NCI-H2081 treated with DMSO at 0.1 percent for 48 hours (cell line): ENCODE results near the gene TMEM125.

Experiments used
- DNase-seq: peaks from one replicate; lab custom pipeline; 2025; lab: John Stamatoyannopoulos, UW

Gene TMEM125

GRCh38 chr1:43247256-43247921 lies 22.4 kb upstream of the TMEM125 start:
- DNase-seq, result no peak

DNA sequence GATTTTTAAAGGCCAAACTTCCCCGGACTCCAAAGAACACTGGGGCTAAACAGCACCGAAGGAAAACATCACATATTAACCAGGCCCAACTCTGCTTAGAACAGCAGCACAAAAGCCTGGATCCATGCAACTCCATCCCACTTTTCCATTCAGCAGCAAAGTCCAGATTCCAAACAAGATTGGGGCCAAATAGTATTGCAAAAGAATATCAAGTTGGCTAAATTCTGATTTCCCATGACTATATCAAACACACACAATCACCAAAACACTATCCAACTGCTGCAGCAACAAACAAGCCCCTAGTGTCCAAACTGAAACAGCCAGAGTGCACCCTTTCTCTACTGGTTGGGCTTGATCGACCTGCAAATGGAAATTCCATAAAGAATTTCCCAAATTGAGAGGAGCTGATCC lies 19.4 kb upstream of the TMEM125 start:
- DNase-seq, result no peak

DNA sequence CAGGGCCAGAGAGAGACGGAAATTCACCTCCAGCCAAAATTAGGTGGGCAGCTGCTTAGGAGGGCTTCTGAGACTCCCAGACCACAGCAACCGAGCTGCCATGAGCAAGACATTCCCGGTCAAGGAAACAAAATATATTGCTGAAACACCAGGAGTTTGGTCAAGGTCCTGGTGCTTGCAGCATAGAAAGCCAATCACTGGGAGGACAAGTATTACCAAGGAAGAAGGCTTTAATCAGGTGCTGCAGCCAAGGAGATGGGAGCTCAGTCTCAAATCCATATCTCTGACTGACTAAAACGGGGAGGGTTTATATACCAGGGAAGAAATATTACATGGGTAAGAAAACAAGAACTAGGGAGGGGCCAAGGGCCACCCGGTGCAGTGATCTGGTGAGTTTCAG lies 18.8 kb upstream of the TMEM125 start:
- no peak for DNase-seq

DNA sequence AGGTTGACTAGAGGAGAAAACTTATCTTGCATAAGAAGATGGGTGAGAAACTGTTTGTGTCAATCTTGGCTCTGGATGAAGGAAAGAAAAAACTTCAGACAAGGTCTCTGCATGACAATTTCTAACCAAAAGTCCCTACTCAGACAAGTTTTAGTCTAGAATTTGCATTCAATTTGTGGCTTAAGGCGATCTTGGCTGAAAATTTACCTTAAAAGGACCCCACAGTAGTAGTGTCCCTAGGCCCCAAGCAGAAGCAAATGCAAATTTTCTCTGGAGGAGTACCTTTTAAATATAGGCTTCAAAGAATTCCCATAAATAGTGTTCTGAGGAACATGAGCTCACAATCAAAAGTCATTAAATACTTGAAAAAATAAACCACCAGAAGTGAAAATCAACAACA lies 17.6 kb upstream of the TMEM125 start:
- no peak for DNase-seq

DNA sequence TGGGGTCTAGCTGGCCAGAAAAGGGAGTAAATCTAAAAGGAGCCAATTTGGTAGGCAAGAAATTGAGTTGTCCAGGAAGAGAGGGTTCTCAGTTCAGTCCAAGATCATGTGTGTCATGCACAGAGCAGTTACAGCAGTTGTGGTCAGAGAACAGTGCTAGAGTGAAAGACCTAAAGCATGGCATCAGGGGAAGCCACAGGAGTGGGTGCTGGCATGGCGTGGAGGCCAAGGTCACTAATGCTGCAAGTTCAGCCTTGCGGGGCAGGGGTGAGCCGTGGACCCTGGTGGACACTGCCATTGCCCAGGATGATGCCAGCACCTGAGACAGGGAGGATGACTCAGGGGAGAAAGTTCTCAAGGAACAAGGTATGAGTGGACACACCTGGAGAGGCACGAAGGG lies 16.6 kb upstream of the TMEM125 start:
- DNase-seq, result no peak

- DNase-seq, result no peak
Measured at GRCh38 chr1:43253876-43254275, 15.9 kb upstream of the TMEM125 start.

DNA sequence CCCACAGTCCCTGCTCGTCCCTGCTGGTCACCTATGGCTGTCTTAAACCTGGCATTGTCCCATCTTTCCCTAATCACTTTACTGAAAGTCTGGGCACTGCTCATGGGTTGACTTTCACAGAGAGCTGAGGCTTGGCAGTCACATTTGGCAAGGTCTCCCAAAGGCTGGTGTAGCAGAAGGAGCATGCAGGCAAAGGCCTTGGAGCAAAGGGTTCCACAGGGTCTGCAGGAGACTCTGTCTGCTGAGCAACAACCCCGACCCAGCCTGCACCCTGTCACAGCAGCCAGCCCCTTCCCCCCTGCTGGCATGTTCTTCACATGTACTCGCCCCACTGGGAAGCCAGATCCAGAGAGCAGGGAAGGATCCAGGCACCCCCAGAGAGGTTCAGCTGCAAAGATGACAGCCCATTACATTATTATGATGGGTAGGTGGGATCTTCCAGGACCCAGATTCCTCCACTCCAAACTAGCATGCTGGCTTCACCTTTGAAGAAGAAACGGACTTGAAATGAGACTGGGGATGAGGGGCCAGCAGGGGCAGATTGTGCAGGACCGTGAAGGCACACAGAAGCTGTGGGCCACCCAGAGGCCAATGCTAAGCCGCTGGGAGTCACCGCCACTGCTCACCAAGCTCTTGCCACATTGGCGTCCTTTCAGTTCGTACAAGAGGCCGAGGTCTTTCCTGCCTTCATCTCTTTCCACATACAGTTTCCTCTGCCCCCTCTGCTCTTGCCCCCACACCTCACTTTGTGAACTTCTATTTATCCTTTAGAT lies 14.2 kb upstream of the TMEM125 start:
- no peak for DNase-seq

DNA sequence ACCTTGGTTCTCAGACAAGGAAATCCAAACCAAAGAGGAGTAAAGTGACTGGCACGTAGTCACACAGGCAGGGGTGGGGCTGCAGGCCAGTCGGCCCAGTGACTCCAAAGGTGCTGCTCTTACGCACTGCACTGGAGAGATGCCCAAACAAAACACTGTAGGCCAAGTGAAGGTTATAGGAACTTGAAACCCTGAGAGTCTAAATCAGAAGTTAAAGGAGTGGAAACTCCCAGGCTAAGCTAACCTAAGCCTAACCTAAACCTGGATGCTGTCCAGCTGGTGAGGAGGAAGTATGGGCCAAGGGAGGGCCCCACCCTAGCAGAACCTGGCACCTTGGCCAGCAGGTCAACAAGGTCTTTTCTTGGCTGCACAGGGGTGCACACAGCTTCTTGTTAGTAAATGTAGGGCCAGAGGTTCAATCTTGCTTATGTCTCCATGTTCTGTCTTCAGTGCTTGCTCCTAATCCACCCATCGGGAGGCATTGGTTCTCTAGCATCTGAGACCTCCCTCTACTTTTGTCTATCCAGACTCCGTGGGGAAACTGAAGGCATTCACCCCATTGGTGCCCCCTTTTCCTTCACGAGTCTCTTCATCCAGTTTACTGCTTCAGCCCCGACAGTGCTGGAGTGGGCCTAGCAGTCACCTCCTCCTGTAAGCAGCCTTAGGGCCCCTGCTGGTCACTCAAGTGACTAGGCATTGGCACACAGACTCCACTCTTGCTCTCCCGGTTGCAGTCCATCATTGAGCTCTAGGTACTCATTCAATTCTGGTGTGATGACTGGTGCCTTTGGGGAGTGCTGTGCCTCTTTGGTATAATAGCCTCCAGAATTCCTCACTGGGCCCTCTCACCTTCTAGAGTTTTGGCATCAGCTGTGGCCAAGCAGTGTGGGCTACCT lies 12.9 kb upstream of the TMEM125 start:
- no peak for DNase-seq

- DNase-seq, result no peak
Measured at GRCh38 chr1:43258370-43258769, 11.4 kb upstream of the TMEM125 start.

DNA sequence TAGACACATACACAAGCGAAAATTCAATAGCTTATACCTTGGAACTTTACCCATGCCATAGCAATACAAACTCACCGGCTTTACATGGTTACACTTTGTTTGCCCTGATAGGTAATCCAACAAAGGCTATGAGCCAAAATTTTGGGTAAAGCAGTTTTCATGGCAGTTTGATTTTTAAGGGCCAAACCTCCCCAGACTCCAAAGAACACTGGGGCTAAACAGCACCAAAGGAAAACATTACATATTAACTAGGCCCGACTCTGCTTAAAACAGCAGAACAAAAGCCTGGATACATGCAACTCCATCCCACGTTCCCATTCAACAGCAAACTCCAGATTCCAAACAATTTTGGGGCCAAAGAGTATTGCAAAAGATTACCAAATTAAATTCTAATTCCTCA lies 4.4 kb upstream of the TMEM125 start:
- DNase-seq, result no peak

GRCh38 chr1:43266881-43267280 lies 2.9 kb upstream of the TMEM125 start:
- DNase-seq, result no peak

GRCh38 chr1:43267291-43267805 lies 2.4 kb upstream of the TMEM125 start:
- no peak for DNase-seq

- DNase-seq, result no peak
Measured at GRCh38 chr1:43267818-43268425, 1.9 kb upstream of the TMEM125 start.

DNA sequence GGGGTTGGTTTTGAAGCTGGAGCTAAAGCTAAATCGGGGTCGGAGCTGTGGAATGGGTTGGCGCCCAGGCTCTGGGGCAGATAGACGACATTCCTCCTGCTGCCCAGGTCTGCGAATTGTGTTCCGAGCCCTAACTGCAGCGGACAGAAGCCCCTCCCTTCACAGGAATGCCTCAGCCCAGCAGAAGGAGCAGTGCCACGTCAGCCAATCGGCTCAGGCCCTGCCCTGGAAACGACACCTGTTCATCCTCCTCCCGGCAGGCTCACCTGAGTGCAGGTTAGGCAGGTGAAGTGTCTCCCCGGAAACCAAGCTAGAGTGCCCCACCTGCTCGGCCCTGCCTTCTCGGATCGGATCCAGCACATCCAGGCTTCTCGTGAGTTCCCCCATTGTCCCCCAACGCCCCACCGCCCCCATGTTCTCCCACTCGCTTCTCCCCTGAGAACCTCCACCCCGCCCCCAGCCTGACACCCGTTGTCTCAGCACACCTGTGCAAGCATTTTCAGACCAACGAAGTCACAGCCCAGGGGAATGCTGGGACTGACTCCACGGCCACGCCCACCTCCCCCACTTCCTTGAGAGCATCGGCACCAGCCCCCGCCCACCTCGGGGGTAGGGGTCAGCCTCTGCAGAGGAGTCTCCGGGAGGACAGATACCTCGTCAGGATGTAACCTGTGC lies 775 bp downstream of the TMEM125 start:
- DNase-seq, result no peak

DNA sequence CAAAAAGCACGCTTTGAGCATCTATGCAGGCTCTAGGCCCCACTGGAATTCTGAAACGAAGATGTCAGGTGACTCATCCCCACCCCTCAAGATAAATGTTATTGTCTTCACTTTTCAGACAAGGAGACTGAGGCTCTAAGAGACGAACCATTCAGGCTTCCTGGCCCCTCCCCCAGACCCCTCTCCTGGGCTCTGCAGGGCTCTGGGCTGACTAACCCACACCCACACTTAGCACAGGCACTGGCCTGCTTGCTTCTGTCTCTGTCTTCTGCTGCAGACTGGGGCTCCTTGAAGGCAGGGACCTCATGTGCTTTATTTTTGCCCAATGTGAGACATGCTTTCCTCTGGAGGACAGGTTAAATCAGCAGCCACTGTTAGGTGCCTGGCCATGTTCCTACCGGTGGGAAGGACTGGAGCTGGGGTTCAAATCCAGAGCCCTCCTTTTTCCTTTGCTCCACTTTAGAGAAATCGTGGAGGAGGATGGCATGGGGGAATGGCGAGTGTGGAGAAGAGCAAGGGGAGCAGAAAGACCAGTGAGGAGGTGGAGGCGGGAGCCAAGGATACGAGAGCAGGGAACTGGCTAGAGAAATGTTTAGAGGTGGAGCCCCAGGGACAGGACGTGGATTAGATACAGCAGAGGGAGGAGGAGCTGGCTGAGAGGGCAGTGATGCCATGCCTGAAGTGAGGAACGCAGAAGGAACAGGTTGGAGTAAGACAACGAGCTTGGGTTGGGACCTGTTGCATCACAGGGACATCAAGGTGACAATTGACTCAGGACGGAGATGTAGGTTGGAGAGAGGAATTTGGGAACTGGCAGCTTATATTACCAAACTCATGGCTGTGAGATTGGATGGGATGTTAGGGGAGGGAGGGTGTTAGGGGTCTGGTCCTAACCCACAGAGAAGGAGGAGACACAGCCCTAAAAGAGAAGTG lies 1.7 kb downstream of the TMEM125 start:
- no peak for DNase-seq

DNA sequence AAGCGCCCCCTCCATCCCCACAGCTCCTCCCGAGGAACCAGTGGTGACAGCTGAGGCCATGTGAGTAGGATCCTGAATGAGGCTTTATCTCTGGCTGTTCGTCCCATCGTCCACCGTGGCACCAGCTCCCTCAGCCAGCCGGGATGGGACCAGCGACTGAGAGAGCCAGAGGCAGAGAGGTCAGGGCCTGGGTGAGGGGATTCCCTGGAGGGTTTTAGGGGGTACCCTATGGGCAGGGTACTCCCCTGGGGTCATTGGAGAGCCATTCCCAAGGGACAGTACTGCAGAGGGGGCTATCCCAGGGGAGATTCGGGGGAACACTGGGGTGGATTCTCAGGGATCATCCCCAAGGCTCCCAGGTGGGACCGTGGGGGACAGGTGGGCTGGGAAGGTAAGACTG lies 2.4 kb downstream of the TMEM125 start:
- DNase-seq, result no peak

DNA sequence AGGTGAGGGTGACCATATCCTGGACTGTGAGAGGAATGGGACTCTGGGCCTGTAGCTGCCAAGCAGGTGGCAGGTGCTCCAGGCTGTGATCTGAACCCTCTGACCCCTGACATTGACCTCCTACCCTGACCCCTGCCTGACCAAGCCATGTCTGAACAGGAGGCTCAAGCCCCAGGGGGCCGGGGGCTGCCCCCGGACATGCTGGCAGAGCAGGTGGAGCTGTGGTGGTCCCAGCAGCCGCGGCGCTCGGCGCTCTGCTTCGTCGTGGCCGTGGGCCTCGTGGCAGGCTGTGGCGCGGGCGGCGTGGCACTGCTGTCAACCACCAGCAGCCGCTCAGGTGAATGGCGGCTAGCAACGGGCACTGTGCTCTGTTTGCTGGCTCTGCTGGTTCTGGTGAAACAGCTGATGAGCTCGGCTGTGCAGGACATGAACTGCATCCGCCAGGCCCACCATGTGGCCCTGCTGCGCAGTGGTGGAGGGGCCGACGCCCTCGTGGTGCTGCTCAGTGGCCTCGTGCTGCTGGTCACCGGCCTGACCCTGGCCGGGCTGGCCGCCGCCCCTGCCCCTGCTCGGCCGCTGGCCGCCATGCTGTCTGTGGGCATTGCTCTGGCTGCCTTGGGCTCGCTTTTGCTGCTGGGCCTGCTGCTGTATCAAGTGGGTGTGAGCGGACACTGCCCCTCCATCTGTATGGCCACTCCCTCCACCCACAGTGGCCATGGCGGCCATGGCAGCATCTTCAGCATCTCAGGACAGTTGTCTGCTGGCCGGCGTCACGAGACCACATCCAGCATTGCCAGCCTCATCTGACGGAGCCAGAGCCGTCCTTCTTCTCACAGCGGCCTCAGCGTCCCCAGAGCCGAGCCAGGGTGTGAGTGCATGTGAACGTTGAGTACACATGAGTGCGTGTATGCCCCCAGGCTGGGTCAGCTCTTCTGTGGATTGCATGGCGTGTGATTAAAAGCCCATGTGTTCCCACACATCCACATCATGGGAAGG lies 3.1 kb downstream of the TMEM125 start:
- DNase-seq, result no peak

DNA sequence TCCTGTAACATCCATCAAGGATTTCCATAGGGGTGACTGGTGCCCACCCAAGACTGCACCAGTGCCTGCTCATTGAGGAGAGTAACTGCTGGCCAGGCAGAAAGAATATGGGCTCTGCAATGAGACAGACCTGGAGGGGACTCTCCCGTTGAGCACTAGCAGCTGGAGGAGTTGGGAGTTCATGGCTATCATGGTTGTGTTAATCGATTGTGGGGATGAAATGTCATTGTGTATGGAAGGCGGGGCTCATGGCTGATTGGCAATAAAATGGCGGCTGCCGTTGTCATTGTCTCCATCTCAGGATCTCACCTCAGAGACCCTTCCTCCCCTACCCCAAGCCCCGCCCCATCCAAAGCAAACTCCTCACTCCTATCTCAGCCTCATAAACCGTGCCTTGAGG lies 3.9 kb downstream of the TMEM125 start:
- DNase-seq, result no peak

DNA sequence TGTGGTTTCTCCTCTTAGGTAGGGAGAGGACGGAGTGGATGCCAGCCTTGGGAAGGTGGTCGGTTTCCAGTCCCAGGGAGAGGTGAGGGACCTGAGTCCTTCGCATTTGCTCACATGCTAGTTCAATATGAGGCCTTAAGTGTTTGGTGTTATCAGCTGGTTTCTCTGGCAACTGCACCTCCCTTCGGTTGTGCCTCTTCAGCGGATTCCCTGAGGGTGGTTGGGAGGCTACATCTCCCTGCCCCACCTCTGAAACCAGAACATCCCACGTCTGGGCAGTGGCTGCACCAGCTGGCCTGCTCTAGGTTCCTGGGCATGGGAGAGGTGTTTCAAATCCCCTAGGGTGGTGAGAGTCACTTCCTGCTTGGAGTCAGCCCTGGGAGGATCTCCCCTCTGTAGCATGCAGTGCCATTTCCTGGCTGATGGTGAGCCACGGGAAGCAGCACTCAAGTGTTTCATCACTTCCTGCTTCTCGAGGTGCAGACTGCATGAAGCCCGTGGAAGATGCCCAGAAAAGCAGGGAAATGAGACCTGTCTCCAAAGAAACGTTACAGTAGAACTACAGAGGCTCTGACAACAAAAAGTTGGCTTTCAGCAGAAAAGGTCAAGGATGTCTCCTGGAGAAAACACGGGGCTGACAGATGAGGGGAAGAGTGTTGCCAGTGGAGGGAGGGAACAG lies 4.5 kb downstream of the TMEM125 start:
- DNase-seq, result no peak
